ENCODE data around the gene CCDC88A.

CCDC88A gene

DNA sequence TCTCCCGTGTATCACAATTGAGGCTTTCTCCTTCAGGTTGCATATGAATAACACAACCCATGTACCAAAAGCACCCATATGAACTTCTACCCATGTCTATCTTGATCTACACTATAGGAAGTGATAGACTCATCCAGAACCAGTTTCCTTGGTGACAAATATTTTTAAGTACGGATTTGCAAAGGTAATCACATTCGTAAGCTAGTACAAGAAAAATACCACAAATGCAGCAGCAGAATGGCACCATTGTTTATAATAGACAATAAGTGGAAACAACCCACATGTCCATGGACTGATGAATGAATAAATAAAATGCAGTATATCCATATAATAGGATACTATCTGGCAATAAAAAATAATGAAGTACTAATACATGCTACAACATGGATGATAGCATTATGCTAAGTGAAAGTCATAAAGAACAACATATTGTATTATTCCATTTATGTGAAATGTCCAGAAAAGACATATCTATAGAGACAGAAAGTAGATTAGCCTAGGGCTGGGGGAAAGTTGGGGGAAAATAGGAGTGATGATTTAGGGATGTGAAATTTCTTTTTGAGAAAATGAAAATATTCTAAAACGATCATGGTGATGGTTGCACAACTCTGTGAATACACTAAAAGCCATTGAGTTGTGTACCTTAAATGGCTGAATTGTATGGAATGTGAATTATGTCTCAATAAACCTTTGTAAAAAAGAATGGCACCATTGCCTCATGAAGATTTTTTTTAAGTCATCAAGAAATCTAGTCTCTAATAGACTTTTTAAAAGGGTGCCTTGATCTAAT, 3.4 kb upstream of the CCDC88A start:
- no peak for DNase-seq (ENCODE audit: low read depth)

DNA sequence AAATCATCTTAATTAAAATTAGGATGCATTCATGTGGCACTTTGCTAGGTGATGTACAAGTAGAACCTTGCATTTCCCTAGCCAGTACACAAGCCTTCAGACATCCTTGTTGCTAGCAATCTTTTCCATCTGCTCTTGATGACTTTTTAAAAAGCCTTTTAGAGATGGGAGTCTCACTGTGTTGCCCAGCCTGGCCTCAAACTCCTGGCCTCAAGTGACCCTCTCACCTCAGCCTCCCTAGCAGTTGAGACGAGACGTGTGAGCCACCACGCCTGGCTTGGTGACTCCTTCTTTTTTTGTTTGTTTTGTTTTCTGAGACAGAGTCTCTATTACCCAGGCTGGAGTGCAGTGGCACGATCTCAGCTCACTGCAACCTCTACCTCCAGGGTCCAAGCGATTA, 1.7 kb upstream of the CCDC88A start:
- DNase-seq (ENCODE audit: low read depth): no peak

DNA sequence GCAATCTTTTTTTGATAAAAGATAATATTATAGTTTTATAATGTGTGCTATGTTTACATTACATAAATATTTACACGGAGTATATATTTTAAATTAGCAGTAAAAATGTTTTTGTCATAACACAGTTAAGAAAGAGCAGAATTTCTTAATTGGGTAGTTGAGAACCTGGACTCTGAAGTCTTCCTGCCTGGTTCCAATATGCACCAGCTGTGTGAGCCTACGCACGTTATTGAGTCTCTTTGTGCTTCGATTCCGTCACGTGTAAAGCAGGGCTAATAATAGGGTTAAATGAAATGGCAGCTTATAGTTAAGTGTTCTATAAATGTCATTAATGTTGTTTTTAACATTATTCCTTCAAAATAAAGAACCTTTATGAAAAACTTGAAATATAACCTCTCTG, 1.2 kb upstream of the CCDC88A start:
- DNase-seq (ENCODE audit: low read depth): no peak

DNA sequence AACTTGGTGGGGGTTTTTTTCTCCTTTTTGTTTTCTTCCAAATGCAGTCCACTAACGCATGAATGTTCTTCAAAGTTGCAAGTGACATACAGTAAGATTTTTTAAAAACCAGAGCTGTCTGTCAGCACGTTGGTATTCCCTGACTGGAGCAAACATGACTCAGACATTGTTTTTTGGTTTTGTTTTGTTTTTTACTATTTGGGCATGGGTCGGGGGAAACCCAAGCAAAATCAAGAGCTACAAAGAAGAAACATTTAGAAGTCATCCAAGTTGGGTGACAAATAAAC, 726 bp upstream of the CCDC88A start:
- no peak for DNase-seq (ENCODE audit: low read depth)

DNA sequence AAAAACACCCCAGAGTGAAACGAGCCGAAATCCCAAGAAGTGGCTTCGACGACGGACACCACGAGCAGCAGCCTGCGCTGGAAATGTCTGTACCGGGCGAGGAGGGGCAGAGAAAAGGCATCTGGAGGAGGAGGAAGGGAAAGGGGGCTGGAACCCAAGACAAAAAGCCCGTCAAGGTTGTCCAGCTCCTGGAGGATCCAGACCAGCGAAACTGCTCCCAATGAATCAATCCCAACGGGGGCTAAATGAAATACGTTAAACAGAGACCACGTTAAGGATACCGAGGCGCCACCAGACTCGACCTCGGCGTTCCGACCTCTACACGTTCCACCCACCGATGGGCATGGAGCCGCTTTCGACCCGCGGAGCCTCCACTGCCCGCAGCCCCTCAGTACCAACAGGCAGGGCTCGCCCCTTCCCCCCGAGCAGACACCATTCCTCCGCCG, 400 bp downstream of the CCDC88A start:
- DNase-seq (ENCODE audit: low read depth): peak; percentile 27

DNA sequence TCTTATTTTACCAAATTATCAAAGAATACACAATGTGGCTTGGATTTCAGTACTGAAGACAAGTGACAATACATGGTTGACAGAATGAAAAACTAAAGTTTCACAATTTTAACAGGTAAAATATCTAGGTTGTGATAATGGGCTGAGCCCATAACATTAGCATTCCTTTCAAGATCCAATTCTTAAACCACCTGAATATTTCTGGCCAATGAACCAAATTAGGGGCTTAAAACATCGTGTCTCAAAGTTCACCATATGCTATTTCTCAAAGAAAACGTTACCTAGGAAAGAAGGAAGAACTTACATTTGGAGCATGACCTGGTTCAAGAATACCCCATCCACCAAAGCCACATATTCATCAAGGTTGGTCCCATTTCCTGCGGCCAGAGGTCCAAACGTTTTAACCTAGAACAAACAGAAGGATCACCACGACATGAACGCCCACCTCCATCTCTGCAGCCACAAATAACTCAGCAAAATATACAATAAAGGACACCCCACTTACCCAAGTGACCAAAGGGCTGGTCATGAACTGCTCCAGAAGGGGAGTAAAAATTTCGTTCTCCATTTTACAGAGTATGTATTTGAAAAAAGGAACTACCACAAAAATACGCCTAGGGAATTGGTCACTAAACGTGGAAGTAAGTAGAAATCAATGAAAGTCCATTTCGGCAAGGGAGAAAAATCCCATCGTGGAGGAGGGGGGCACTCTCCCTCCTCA, 984 bp downstream of the CCDC88A start:
- DNase-seq (ENCODE audit: low read depth): no peak

DNA sequence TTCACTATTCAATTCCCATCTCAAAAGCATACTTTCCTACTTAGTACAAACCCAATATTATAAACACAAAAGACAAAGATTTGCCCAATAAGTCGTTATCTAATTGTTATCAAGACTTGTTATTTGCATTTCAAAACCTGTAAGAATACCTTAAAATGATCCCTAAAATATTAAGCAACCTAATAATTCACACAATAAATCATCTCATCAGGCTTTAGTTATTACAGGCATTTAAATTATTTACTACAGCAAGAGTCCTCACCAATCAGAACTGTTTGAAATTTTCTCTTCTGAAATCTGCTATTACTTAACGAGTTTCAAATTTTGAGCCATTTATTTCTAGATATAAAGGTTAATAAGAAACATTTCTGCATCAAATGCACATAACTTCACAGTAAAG, 1.6 kb downstream of the CCDC88A start:
- DNase-seq (ENCODE audit: low read depth): peak; percentile 55

DNA sequence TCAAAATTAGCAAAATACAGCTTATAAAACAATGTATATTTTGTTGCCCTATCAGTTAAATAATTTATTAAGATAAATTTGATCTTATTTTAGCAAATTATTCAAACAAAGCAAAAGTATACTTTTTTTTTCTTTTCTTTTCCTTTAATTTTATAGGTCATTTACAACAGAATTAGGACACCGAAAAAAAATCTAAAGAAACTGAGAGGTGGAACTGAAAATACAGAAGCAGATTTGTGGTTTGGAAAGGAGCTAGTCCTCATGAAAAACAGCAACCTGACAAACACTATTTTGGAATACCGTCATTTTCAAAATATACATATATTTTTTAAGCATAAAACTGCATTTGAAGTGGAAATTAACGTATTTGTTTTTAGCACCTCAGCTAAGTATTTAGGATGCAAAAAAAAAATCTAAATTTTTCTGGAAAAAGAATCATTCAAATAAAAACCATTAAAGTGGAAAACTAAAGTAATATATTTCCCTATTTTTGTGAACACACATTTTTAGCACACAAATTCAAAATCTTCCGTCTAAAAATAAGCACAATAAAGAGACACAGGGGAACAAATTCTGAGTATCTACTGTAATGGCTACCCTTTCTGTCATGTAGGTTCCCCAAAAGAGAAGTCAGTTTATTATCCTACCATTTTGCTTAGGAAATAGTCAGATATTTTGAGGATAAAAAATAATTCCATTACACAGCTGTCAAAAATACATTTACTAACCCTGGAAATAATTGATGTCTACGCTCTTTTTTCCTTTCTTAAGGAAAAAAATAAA, 2.7 kb downstream of the CCDC88A start:
- DNase-seq (ENCODE audit: low read depth): no peak

DNA sequence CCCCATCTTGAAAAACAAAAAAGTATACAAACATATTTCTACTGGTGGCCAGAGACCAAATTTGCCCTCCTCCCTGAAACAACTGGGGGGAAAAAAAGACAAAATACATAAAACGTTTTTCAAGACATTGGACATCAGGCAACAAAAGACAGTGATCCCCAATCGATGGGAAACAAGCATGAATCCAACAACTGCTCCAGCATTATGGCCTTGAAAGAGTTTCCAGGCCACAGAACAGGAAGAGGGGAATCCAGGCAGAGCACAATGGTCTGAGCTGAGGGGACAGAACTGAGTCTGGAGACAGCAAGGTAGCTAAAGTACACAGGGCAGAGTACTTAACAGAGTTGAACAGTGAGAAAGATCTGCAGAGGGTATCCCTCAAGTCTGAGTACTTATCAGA, 4.4 kb downstream of the CCDC88A start:
- DNase-seq (ENCODE audit: low read depth): no peak

DNA sequence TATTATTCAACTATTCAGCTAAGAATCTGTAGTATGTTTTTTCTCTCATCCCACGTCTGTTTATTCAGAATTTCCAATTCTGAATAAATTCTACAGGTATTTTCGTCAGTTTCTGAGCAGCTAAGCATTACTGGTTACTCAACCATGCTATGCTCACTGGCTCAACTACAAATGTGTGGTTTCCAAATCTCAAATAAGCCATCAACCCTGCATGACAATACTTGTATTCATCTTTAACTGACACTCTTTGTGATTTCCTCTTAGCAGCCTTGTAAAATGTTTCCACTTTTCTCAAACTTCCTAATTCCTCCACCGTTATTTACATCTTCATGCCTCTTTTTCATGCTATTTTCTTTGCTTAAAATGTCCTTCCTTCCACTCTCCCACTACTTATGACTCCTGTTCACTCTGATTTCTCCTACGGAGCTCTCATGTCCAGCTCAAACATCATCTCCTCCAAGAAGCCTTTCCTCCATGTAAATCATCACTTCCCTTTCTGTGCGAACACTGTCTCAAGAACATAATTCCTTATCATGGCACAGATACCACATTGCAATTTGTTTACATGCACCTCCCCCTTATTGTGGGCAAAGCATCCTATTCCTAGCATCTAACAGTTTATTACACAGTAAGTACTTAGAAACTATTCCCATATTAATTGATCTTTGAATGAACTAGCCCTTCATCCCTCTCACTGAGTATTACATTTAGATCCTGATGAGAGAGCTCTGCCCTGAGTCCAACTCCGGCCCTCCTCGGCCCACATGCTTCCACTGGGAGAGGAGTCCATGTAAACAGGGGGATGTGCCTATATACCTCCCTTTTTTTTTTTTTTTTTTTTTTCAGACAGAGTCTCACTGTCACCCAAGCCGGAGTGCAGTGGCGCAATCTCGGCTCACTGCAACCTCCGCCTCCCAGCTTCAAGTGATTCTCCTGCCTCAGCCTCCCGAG, 10.5 kb downstream of the CCDC88A start:
- peak; percentile 61 for DNase-seq (ENCODE audit: low read depth)

DNA sequence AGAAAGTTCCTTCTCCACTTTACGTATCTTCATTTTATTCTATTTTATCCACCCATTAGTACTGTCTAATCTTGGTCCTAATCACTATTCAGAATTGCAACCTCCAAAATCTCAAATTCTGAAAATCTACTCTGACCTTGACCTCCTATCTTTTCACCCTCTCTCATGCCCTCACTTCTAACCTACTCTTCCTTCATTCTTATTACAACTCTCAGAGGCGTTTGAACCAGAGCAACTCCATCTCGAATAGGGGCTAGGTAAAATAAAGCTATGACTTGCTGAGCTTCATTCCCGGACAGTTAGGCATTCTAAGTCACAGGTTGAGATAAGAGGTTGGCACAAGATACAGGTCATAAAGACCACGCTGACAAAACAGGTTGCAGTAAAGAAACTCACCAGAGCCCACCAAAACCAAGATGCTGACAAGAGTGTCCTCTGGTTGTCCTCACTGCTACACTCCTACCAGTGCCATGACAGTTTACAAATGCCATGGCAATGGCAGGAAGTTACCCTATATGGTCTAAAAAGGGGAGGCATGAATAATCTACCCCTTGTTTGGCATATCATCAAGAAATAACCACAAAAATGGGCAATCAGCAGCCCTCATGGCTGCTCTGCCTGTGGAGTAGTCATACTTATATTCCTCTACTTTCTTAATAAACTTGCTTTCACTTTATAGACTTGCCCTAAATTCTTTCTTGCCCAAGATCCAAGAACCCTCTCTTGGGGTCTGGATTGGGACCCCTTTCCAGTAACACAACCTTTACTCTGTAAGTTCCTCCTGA, 11.4 kb downstream of the CCDC88A start:
- peak; percentile 78 for DNase-seq (ENCODE audit: low read depth)

DNA sequence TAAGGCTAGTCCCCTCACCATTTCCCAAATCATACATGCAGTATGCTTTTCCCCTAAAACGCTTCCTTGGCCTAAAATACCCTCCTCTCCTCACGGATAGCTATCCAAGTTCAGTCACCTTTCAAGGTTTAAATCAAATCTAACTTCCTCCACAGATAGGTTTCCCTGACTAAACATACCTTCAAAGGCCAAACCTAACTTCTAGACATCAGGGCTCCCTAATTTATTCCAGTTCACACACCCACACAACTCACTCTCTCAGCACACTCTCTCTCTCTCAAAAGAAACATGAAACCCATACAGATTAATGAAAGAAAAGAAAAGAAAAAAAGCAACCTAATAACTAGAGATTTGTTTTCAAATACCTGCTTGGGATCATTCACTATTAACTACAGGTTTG, 14.5 kb downstream of the CCDC88A start:
- DNase-seq (ENCODE audit: low read depth): no peak

DNA sequence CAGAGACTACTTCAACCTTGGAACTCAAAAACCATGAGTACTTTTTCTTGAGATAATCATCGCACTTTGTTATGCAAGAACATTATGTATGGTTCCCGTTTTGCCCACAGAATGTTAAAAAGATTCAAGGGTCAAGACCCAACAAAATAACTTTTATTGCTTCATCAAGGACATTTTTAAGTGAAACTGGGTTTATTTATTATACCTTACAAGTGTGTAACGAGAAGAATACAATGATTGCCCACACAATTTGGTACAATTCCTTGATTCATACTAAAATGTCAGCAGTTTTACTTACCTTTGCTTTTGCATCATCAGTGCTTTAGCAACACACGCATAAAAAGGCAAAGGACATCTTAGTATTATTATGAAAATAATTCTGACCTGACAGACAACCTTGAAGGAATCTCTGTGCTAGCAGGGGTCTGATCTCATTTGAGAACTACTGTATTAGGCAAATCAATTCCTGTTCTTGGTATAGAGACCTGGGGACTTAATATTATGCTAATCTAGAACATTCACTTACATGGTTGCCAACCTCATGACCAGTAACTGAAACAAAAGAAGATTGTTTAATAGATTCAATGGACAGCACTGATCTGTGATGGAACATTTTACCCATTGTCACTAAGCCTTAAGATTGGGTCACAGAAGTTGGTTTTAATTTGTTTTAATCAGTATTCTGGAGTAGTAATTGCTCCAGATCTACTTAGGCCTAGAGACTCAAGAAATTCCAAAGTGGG, 16.2 kb downstream of the CCDC88A start:
- peak; percentile 95 for DNase-seq (ENCODE audit: low read depth)

DNA sequence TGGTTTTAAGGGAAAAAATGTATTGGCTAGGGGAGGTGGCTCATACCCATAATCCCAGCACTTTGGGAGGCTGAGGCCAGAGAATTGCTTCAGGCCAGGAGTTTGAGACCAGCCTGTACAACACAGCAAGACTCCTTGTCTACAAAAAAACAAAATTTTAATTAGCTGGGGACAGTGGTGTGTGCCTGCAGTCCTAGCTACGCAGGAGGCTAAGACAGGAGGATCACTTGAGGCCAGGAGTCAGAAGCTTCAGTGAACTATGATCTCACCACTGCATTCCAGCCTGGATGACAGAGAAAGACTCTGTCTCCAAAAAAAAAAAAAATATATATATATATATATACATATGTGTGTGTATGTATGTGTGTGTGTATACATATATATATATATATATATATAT, 18.5 kb downstream of the CCDC88A start:
- no peak for DNase-seq (ENCODE audit: low read depth)

DNA sequence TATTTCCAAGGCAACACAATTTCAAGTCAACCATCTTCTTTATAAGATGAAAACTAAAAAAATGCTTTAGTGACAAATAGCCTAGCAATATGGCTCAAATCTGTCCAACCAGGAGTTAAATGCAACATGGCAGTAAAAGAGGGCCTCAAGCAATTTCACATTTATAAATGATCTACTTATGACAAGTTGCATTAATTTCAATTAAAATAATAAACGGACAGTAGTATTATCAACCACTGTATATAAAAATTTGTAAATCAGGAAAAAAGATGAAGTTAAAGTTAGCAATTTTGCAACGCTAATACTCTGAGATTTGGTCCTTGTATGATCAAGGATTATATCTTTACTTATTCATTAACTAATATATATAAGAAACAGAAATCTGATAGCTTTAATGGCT, 19.3 kb downstream of the CCDC88A start:
- DNase-seq (ENCODE audit: low read depth): no peak

DNA sequence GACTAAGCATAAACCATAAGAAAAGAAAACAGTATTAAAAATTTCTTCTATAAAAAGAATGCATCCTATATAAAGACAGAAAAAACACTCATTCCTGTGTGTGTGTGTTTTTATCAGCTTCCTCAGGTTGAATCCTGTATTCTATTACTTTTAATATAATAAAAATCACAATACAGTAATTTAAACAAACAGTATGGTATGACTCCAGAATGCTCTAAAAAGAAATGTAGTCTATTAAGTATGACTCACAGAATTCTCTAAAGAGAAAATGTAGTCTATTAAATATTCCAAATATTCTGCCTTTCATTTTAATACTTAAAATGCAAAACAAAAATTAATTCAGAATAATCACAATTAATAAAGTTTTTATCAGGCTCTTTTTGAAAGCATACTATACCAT, 19.8 kb downstream of the CCDC88A start:
- DNase-seq (ENCODE audit: low read depth): no peak

DNA sequence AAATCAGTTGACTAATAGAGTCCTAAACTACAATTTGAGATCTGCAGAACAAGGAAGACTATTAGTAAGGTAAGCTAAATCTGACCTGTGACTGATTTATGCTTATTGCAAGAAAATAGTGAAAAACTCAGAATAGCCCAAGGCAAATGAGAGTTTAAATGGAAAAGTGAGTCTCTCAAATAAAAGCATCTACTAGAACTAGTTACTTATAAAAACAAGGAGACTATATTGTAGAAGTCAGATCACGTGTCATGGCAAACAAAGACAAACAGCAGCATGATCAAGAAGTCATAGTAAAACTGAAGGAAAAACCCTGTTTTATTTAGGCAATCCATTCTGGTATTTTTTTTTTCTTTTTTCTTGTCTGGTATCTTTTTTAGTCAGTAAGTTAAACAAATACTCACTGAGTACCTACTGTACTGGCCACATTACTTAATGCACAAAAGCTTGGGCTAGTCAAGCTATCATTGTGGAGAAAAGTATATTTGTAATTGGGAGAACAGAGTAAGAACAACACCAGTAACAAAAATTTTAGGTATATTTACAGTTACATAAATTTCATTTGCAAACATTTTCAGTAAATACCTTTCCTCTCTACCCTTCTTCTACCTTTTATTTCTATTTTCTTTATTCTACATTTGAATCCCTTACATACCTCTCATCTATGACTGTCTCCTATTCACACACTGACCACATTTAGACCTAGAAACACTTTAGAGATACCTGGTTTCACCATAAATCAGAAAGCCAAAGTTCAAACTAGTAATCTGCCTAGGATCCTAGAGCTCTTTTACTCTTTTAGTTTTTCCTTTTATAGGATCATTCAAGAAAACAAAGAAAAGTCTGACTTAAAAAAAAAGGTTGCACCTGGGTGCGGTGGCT, 23.7 kb downstream of the CCDC88A start:
- DNase-seq (ENCODE audit: low read depth): no peak

DNA sequence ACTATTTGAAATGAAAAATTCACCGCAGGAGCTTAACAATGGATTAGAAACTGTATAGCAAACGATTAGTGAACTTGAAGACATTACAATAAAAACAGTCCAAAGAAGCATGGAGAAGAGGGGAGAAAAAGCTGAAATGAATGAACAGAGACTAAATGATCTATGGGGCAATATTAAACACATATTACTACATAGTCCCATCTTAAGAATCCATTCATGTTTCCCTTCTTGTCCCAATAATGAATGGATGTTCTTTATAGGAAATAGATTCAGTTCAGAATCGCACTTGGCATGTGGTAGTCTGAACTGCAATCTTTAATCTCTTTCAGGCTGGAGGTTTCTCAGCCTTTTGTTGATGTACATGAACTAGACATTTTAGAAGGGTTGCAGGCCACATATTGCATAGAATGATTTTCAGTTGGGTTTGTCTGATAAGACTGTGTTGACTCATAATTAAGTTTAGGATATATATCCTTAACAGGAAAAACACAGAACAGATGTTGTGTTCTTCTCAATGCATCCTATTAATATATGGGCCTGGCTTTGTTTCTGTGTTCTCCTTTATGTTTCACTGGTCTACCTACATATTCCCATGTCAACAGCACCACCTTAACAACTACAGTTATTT, 27.9 kb downstream of the CCDC88A start:
- DNase-seq (ENCODE audit: low read depth): peak; percentile 46

DNA sequence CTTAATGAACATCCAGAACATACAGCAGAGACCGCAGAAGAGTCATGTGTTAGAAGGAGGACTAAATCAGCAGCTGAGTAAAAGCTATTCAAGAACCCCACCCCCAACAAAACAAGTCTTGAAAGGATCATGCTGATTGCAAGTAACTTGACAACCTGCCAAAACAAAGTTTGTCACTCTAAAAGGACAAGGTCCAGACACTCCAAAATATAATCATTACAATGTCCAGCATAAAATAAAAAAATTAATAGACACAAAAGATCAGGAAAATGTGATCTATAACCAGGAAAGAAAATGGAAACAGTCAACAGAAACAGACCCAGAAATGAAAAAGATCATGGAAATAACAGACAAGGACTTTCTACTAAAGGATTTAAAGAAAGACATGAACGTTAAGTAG, 28.5 kb downstream of the CCDC88A start:
- DNase-seq (ENCODE audit: low read depth): no peak
